DMS114 treated with DMSO at 0.1 percent for 48 hours (cell line): ENCODE results near the gene PMPCA.
"Not testable (repeated sequence)": the region's sequence is repeated elsewhere in the genome, so short reads cannot be mapped to it uniquely, and the experiment has no call there.

Experiments used
- DNase-seq: peaks from one replicate; lab custom pipeline; 2025; ENCODE audit not compliant: unreplicated experiment; lab: John Stamatoyannopoulos, UW

Gene PMPCA

GRCh38 chr9:136409557-136410455, 652 bp upstream of the PMPCA start:
- no peak for DNase-seq

- no peak for DNase-seq
Observed at GRCh38 chr9:136411378-136411777, 920 bp downstream of the PMPCA start.

- no peak for DNase-seq
Observed at GRCh38 chr9:136412962-136413361, 2.5 kb downstream of the PMPCA start.

DNA sequence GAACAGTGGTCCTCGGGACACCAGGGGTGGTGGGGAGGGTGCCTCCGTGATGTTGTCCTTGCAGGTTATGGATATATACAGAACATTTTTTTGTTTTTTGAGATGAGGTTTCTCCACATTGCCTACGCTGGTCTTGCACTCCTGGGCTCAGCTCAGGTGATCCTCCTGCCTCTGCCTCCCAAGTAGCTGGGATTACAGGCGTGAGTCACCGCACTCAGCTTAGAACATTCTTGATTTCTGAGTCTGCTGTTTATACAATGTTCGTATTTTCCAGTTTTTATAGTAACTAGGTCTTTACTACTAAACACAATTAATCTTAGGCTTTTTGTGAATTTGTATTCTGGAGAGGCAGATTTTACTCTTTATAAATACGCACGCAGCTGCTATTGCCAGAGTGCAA, 6.0 kb downstream of the PMPCA start:
- DNase-seq: no peak

- no peak for DNase-seq
Observed at GRCh38 chr9:136416914-136417313, 6.5 kb downstream of the PMPCA start.

DNA sequence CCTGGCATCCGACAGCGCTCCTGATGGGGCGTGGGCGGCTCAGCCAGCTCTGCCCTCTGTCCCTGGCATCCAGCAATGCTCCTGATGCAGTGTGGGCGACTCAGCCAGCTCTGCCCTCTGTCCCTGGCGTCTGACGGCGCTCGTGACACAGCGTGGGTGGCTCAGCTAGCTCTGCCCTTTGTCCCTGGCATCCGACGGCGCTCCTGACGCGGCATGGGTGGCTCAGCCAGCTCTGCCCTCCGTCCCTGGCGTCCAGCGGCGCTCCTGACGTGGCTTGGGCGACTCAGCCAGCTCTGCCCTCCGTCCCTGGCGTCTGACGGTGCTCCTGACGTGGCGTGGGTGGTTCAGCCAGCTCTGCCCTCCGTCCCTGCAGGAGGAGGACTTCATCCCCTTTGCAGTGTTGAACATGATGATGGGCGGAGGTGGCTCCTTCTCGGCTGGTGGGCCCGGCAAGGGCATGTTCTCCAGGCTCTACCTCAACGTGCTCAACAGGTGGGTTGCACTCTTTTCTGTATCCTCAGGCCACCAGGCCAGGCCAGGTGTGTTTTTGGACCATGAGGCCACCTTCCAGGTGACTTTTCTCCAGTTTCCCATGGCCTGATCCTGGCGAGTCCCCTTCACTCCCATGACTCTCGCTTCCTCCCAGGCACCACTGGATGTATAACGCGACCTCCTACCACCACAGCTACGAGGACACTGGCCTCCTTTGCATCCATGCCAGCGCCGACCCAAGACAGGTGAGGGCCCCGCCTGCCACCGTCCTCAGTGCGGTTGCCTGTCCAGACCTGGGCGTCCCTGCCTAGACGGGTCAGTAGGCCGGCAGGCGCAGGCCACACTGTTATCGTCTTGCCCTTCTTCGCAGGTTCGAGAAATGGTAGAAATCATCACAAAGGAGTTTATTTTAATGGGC, 8.0 kb downstream of the PMPCA start:
- no peak for DNase-seq

DNA sequence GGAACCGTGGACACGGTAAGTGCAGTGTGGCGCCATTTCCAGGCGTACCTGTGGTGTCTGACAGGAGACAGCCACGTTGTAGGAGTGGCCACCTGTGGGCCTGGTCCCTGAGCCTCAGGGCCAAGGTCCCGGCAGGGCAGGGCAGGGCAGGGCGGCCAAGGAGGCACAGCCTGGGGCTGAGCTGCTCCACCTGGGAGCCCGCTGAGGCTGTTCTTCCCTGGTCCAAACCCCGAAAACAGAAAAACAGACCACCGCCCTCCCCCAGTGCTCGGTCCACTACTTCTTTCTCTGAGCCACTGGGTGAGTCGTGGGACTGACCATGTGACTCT, 8.6 kb downstream of the PMPCA start:
- no peak for DNase-seq

DNA sequence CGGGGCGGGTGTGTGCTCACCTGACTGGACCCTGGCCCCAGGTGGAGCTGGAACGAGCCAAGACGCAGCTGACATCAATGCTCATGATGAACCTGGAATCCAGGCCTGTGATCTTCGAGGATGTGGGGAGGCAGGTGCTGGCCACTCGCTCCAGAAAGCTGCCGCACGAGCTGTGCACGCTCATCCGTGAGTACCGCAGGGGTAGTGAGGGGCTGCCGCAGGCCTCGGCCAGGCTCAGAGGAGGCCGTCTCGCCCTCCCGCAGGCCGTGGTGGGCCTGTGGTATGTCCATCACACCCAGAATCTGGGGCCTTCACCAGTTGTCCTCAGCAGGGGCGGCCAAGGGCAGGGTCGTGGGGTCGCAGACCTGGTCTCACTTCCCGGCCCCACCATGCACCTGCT, 11.3 kb downstream of the PMPCA start:
- no peak for DNase-seq

DNA sequence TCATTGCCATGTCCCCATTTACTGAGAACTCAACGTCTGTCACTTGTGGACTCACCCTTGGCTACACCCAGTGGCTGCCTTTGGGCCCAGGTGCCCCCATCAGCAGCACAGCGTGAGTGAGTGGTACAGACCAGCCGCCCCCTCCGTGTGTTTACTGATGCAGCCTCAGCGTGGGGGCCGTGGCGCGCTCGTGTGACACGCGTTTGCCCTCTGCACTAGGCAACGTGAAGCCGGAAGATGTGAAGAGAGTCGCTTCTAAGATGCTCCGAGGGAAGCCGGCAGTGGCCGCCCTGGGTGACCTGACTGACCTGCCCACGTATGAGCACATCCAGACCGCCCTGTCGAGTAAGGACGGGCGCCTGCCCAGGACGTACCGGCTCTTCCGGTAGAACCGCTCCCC, 12.4 kb downstream of the PMPCA start:
- DNase-seq: no peak

GRCh38 chr9:136423432-136424146, 13.1 kb downstream of the PMPCA start:
- no peak for DNase-seq

GRCh38 chr9:136424750-136425362, 14.4 kb downstream of the PMPCA start:
- no peak for DNase-seq

GRCh38 chr9:136425367-136425766, 14.9 kb downstream of the PMPCA start:
- DNase-seq: not testable (repeated sequence)

DNA sequence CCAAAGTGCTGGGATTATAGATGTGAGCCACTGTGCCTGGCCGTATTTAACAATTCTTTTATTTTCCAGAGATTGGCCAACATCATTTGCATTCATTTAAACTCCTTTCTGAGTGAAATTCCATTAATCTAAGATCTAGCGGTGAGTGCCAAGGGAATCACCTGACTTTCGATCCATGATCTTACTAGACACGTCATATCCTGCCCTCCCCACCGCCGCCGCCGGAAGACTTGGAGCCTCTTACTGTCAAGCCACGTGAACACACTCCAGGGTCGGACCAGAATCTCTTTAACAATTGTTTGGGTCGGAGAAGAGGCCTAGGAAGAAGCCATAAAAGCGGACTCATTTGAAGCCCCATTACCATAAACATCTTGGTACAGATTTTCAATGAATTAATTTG, 16.3 kb downstream of the PMPCA start:
- DNase-seq: no peak

DNA sequence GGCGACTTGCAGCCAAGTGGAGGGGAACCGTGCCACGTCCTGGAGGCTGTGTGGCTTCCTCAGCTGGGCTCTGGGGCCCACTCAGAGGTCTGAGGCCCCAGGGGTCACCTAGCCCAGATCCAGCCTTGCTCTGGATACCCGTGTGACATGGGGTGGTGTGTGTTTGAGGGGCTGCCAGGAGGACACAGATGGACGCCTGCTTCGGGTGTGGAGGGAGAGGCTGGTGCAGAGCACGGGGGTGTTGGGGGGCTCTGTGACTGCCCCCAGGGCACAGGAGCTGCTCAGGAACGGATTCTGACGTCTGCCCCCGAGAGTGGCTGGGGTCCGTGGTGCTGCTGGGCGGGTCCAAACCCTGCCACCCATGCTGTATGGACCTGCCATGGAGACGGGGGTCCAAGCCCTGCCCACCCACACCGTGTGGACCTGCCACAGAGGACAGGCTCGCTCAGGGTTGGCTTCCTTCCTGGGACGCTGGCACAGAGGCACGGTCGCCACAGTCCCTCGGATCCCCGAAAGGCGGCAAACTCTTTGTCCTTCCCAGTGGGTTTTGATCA, 18.7 kb downstream of the PMPCA start:
- no peak for DNase-seq

DNA sequence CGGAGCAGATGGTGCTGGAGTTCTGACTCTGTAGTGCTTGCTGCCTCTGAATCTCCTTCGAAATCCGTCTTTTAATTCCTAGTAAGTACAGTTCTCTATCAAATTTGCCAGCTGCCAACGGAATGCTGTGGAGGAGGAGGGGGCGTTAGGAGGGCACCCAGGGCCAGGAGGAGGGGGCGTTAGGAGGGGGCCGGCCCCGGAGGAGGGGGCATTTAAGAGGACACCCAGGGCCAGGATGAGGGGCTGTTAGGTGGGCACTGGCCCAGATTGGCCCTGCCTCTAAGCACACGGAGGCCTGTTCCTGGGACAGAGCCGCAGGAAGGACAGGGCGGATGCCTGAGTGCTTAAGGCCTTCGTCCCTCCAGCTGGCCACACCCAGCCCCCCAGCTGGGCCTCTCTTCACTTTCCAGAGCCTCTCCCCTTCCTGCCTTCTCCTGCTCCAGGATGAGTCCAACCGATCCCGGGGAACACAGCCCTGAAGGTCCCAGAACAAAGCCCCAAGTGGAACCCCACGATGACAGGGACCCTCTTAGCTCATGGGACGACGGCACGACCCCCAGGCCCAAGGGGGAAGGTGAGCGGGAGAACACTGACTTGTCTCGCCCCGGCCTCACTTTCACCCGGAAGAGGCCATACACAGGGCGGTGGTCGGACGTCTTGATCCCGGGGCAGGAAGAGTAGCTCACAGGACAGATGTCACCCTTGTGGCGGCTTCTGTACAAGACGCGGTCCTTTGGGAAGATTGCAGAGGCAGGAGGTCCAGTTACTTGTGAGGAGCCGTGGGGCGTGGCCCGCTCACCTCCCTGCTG, 19.4 kb downstream of the PMPCA start:
- DNase-seq: no peak

- no peak for DNase-seq
Observed at GRCh38 chr9:136430588-136431234, 20.3 kb downstream of the PMPCA start.

GRCh38 chr9:136431782-136432350, 21.4 kb downstream of the PMPCA start:
- DNase-seq: no peak

DNA sequence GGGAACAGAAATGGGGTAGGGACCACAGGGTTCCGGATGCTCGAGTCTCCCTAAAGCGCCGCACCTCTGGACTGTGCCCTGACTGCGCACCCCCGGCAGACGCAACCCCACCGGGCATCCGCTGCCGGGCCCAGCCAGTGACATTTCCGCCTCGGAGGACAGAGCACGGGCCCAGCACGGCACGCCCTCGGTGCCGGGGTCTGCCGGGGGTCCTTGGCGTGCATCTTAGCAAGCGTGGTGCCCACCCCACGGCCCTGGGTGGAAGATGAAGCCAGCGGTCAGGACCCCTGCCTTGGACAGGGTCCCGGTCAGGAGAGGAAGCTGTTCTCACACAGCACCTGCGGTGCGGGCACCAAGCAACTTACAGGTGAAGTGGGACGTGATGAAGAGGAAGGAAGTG, 22.1 kb downstream of the PMPCA start:
- DNase-seq: no peak
